Mesenchymal stem cell (in vitro differentiated cells and primary cell): Measurements from ENCODE around the gene SPATA13.
"Not testable (repeated sequence)": the region's sequence is repeated elsewhere in the genome, so short reads cannot be mapped to it uniquely, and the experiment has no call there.

Experiments used
- DNase-seq: peaks from one replicate; pipeline ENCODE4 v3.0.0-alpha.2; 2013
- H2AFZ ChIP-seq: one replicate; pipeline ENCODE4 v1.6.1; 2013; ENCODE audit warnings: low read depth, mild to moderate bottlenecking, control low read depth, inconsistent platforms, low read length, moderate library complexity
- H2AK5ac ChIP-seq: 2 replicates; pipeline ENCODE4 v1.6.1; 2013; ENCODE audit warnings: low read length, moderate library complexity, mild to moderate bottlenecking, inconsistent platforms; ENCODE audit not compliant: severe bottlenecking
- H2BK120ac ChIP-seq: one replicate; pipeline ENCODE4 v1.6.1; 2013; ENCODE audit warnings: low read depth, mild to moderate bottlenecking, inconsistent platforms, low read length, moderate library complexity
- H2BK12ac ChIP-seq, 2 experiments: one replicate each; pipeline ENCODE4 v1.6.1; 2013; ENCODE audit warnings: inconsistent platforms in 2 of 2, low read length in 2 of 2, mild to moderate bottlenecking in 2 of 2, moderate library complexity in 2 of 2, control low read depth in 1 of 2
- H2BK15ac ChIP-seq: one replicate; pipeline ENCODE4 v1.6.1; 2013; ENCODE audit warnings: mild to moderate bottlenecking, low read depth, inconsistent platforms; ENCODE audit not compliant: poor library complexity, severe bottlenecking
- H2BK5ac ChIP-seq: 2 replicates; pipeline ENCODE4 v1.6.1; 2013; ENCODE audit warnings: low read depth, mild to moderate bottlenecking, low read length, control low read depth, inconsistent platforms; ENCODE audit not compliant: poor library complexity, severe bottlenecking
- H3K14ac ChIP-seq, 2 experiments: one replicate each; pipeline ENCODE4 v1.6.1; 2013; ENCODE audit warnings: inconsistent platforms in 2 of 2, low read length in 2 of 2, control low read depth in 1 of 2, mild to moderate bottlenecking in 1 of 2, moderate library complexity in 1 of 2
- H3K18ac ChIP-seq, 2 experiments: one replicate each; pipeline ENCODE4 v1.6.1; 2013; ENCODE audit warnings: inconsistent platforms in 2 of 2, low read length in 2 of 2, control low read depth in 1 of 2, low read depth in 1 of 2, mild to moderate bottlenecking in 1 of 2
- H3K23ac ChIP-seq, 2 experiments: one replicate each; pipeline ENCODE4 v1.6.1; 2013; ENCODE audit warnings: inconsistent platforms in 2 of 2, low read length in 2 of 2, mild to moderate bottlenecking in 2 of 2, moderate library complexity in 2 of 2, control low read depth in 1 of 2
- H3K27ac ChIP-seq: 2 replicates; pipeline ENCODE4 v1.5.1; 2013; ENCODE audit warnings: mild to moderate bottlenecking, moderate library complexity, low read length, control low read depth, inconsistent platforms; ENCODE audit not compliant: poor library complexity, severe bottlenecking
- H3K27me3 ChIP-seq, 2 experiments: 2 replicates each; pipeline versions ENCODE4 v1.6.1 to v1.7.0; 2013; ENCODE audit warnings: low read length in 2 of 2, mild to moderate bottlenecking in 2 of 2, moderate library complexity in 2 of 2, control low read depth in 1 of 2, inconsistent platforms in 1 of 2; ENCODE audit not compliant: control insufficient read depth in 1 of 2, insufficient read depth in 1 of 2
- H3K36me3 ChIP-seq, 2 experiments: 2 replicates each; pipeline versions ENCODE4 v1.6.1 to v1.7.0; 2013; ENCODE audit warnings: low read length in 2 of 2, control low read depth in 1 of 2, inconsistent platforms in 1 of 2, low read depth in 1 of 2, mild to moderate bottlenecking in 1 of 2; ENCODE audit not compliant: insufficient read depth in 2 of 2, control insufficient read depth in 1 of 2
- H3K4ac ChIP-seq, 2 experiments: one replicate each; pipeline ENCODE4 v1.6.1; 2013; ENCODE audit warnings: inconsistent platforms in 2 of 2, low read length in 2 of 2, mild to moderate bottlenecking in 2 of 2, moderate library complexity in 2 of 2, control low read depth in 1 of 2, low read depth in 1 of 2
- H3K4me1 ChIP-seq: 2 replicates; pipeline ENCODE4 v1.6.1; 2013; ENCODE audit warnings: low read depth, low read length, control low read depth; ENCODE audit not compliant: control insufficient read depth, insufficient read depth
- H3K4me2 ChIP-seq: 2 replicates; pipeline ENCODE4 v1.6.1; 2013; ENCODE audit warnings: low read length, mild to moderate bottlenecking, inconsistent platforms; ENCODE audit not compliant: poor library complexity, severe bottlenecking
- H3K4me3 ChIP-seq, 2 experiments: 2 replicates each; pipeline versions ENCODE4 v1.5.1 to v1.7.0; 2013; ENCODE audit warnings: low read length in 2 of 2, mild to moderate bottlenecking in 2 of 2, control low read depth in 1 of 2, low read depth in 1 of 2; ENCODE audit not compliant: insufficient read depth in 1 of 2
- H3K79me1 ChIP-seq: replicated peaks from 2 replicates; pipeline ENCODE4 v1.6.1; 2013; ENCODE audit warnings: mild to moderate bottlenecking, control low read depth, low read length, inconsistent platforms; ENCODE audit not compliant: poor library complexity, severe bottlenecking
- H3K9ac ChIP-seq: 2 replicates; pipeline ENCODE4 v1.7.0; 2013; ENCODE audit warnings: mild to moderate bottlenecking, low read length, moderate library complexity
- H3K9me3 ChIP-seq: 2 replicates; pipeline ENCODE4 v1.7.0; 2013; ENCODE audit warnings: mild to moderate bottlenecking, low read length; ENCODE audit not compliant: control insufficient read depth
- H4K8ac ChIP-seq: one replicate; pipeline ENCODE4 v1.6.1; 2013; ENCODE audit warnings: inconsistent platforms, mild to moderate bottlenecking, low read length, moderate library complexity
- H4K91ac ChIP-seq: one replicate; pipeline ENCODE4 v1.6.1; 2013; ENCODE audit warnings: mild to moderate bottlenecking, low read length, inconsistent platforms
- WGBS: methylation state at CpG from one replicate; pipeline ENCODE4 v1.1.7; 2013; ENCODE audit warnings: mixed read lengths; 5-methylcytosine and 5-hydroxymethylcytosine counted together

SPATA13 gene

DNA sequence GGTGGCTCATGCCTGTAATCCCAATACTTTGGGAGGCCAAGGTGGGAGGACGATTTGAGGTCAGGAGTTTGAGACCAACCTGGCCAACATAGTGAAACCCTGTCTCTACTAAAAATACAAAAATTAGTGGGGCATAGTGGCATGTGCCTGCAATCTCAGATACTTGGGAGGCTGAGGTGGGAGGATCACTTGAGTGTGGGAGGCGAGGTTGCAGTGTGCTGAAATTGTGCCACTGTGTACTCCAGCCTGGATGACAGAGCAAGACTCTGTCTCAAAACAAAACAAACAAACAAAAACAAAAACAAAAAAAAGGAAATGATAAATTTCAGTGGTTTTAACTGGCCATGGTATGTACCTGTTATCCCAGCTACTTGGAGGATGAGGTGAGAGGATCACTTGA is 56.3 kb downstream of the SPATA13 start:
- H2BK15ac ChIP-seq, H2BK5ac ChIP-seq, H3K27me3 ChIP-seq, H2BK120ac ChIP-seq, H4K91ac ChIP-seq, H2AK5ac ChIP-seq, H2BK12ac ChIP-seq, H2AFZ ChIP-seq, H3K4me3 ChIP-seq, H3K9me3 ChIP-seq, H3K4ac ChIP-seq, H4K8ac ChIP-seq, DNase-seq, H3K79me1 ChIP-seq, H3K14ac ChIP-seq, H3K23ac ChIP-seq, H3K9ac ChIP-seq, H3K27ac ChIP-seq, H3K18ac ChIP-seq, H3K36me3 ChIP-seq, H3K4me2 ChIP-seq: not testable (repeated sequence)
- WGBS: 71% methylated on average over 1 of the region's 2 CpGs
- peaks cover 17% of the 10 kb centered on the region for H3K4me1 ChIP-seq

DNA sequence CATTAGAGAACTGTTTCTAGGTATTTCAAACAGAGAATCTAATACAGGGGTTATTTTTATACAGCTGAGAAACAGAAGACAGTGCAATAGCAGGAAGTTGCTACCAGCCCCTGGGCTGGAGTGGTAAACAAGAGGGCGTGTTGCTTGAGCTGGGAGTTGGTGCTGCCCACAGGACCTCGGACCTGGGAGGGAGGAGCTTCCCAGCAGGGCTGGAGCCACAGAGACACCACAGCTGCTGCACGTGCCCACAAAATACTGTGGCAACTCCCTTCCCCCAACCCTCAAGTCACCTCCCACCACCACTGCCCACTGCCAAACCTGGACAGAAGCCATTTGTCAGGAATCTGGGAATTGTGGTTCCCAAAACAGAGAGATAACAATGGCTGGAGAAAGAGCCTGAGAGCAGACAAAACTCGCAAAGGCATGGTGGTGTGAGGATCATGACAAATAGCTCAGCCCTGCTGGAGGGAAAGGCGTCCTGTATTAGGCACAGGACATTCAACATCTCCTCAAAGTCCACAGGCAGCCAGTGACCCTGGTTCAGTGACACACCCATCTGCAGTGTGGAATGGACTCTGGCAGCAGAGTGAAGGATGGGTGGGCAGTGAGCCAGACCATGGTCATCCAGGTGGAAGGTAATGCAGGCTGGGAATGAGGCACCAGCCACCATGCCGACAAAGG is 57.2 kb downstream of the SPATA13 start:
- Histone ChIP-seq H4K8ac (no peak overlapping the region), H3K4me3 (no peak overlapping the region), H3K79me1 (no peaks in the 10 kb centered on the region), H2AFZ (peak overlapping the region; percentile 10), H4K91ac (no peak overlapping the region), H2BK12ac (peak overlapping the region in 1 of 2 experiments; percentile 55), H3K23ac (peak overlapping the region in 1 of 2 experiments; percentile 3), H3K18ac (peak overlapping the region in 1 of 2 experiments; percentile 43), H3K4me1 (peaks cover 16% of the 10 kb centered on the region), H3K9ac (no peak overlapping the region), H3K27me3 (no peaks in the 10 kb centered on the region), H2BK5ac (no peak overlapping the region), H3K9me3 (no peaks in the 10 kb centered on the region), H3K27ac (no peak overlapping the region), H2BK15ac (no peak overlapping the region), H3K4me2 (no peak overlapping the region), H3K36me3 (no peaks in the 10 kb centered on the region), H2BK120ac (no peak overlapping the region), H2AK5ac (no peak overlapping the region), H3K14ac (peak overlapping the region in 1 of 2 experiments; percentile 23), H3K4ac (no peak overlapping the region)
- peak; percentile 18 for DNase-seq
- WGBS: 70% methylated on average over 6 of the region's 6 CpGs

DNA sequence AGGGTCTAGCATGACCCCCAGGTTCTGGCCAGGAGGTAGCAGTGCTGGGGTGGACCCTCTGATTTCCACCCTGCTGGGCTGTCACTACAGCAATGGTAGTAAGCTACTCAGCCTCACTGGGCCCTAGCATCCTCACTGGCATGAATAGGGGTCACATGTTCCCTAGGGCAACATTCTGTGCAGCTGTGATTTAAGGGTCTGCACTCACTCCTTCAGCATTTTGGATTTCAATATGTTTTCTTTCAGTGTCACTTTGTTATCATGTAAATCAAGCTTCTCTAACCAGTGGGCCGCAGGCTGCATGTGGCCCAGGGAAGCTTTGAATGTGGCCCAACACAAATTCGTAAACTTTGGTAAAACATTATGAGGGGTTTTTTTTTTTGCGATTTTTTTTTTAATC is 57.8 kb downstream of the SPATA13 start:
- H2AFZ ChIP-seq: no peak overlapping the region
- peak overlapping the region in 1 of 2 experiments; percentile 43 for H3K18ac ChIP-seq
- peak overlapping the region in 1 of 2 experiments; percentile 3 for H3K23ac ChIP-seq
- peaks cover 0 to 3% of the 10 kb centered on the region in 2 experiments for H3K36me3 ChIP-seq
- H3K79me1 ChIP-seq: peaks cover 1% of the 10 kb centered on the region
- peaks cover 14% of the 10 kb centered on the region for H3K4me1 ChIP-seq
- H3K27me3 ChIP-seq: no peaks in the 10 kb centered on the region
- no peak overlapping the region for H3K4me3 ChIP-seq
- no peak overlapping the region for H2BK5ac ChIP-seq
- H3K4ac ChIP-seq: no peak overlapping the region
- no peak overlapping the region for H2BK12ac ChIP-seq
- peak overlapping the region in 1 of 2 experiments; percentile 23 for H3K14ac ChIP-seq
- no peak overlapping the region for H3K4me2 ChIP-seq
- H3K9ac ChIP-seq: no peak overlapping the region
- H4K8ac ChIP-seq: no peak overlapping the region
- no peak overlapping the region for H4K91ac ChIP-seq
- H3K9me3 ChIP-seq: no peaks in the 10 kb centered on the region
- WGBS: 91% methylated on average over 3 of the region's 3 CpGs
- no peak for DNase-seq
- H2BK120ac ChIP-seq: no peak overlapping the region
- H2BK15ac ChIP-seq: no peak overlapping the region
- H2AK5ac ChIP-seq: no peak overlapping the region
- H3K27ac ChIP-seq: no peak overlapping the region

DNA sequence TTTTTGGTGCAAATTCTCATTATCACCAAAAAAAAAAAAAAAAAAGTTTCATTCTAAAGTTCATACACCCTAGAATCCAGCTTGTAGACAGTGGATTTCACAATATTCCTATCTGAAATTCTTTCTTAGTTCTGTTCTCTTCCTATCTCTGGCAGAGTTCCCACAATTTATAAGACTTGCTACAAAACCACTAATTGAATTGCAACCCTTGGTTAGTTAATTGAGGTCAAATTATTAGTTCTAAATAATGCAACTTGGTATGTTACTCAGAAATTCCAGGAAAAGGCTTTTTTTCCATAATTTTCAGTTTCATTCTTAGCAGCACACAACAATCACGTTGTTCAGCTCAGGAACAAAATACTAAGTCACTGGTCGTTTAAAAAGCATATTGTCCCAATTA is 58.5 kb downstream of the SPATA13 start:
- Histone ChIP-seq H4K91ac (no peak overlapping the region), H2BK5ac (no peak overlapping the region), H4K8ac (no peak overlapping the region), H3K36me3 (peaks cover 0 to 9% of the 10 kb centered on the region in 2 experiments), H2AFZ (no peak overlapping the region), H3K9me3 (no peaks in the 10 kb centered on the region), H3K23ac (no peak overlapping the region), H2BK15ac (no peak overlapping the region), H3K18ac (no peak overlapping the region), H2AK5ac (no peak overlapping the region), H3K4me1 (peaks cover 16% of the 10 kb centered on the region), H2BK12ac (no peak overlapping the region), H3K27me3 (no peaks in the 10 kb centered on the region), H3K4ac (no peak overlapping the region), H3K4me3 (no peak overlapping the region), H3K14ac (no peak overlapping the region), H2BK120ac (no peak overlapping the region), H3K9ac (peak overlapping the region; percentile 3), H3K4me2 (no peak overlapping the region), H3K27ac (no peak overlapping the region), H3K79me1 (peaks cover 2% of the 10 kb centered on the region)
- WGBS: 86% methylated on average over 2 of the region's 2 CpGs
- DNase-seq: no peak
